ENCODE measurements around the gene CDIP1. TPM values are rescaled to one million over a fixed set of nuclear protein-coding genes. Genes with fewer than 3 reads are reported as not detected.
A peak's percentile ranks its signal among the peaks of the same experiment; 100 is the strongest.

Gene CDIP1
- polyA plus RNA-seq, 4 donors, result 26.4 to 35.3 (median 31.6) TPM

DNA sequence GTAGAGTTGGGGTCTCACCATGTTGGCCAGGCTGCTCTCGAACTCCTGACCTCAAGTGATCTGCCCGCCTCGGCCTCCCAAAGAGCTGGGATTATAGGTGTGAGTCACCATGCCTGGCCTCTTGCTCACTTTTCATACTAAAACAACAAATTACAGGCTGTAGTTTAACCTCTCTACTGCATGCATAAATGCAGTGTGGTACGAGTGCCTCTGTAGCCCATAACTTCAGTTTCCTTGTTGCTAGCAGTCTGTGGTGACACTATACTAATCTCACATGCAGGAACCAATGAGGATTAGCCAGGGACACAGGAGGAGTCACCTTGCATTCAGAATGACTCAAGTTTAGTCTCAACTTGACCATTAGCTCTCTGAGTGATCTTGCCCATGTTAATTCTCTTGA, 42.3 kb downstream of the CDIP1 start:
- no peak for DNase-seq (ENCODE audit: low read depth in 4 of 4, low spot score in 3 of 4)

DNA sequence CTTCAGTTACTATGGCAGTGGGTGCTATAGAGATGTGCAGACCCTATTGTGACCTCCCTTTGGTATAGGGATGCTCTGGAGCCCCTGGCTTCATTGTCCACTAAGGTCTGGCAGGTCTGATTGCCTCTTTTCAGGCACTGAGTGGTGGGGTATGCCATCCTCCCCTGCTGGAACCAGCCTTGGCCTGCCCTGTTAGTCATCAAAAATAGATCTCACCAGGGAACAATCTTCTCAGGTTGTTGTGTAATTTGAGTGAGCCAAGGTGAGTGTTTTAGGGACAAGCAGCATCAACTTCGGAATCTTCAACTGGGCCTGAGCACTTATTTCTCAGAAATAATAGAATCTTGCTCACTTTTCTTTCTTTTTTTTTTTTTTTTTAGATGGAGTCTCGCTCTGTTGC, 42.8 kb downstream of the CDIP1 start:
- DNase-seq (ENCODE audit: low read depth in 4 of 4, low spot score in 3 of 4), result no peak

DNA sequence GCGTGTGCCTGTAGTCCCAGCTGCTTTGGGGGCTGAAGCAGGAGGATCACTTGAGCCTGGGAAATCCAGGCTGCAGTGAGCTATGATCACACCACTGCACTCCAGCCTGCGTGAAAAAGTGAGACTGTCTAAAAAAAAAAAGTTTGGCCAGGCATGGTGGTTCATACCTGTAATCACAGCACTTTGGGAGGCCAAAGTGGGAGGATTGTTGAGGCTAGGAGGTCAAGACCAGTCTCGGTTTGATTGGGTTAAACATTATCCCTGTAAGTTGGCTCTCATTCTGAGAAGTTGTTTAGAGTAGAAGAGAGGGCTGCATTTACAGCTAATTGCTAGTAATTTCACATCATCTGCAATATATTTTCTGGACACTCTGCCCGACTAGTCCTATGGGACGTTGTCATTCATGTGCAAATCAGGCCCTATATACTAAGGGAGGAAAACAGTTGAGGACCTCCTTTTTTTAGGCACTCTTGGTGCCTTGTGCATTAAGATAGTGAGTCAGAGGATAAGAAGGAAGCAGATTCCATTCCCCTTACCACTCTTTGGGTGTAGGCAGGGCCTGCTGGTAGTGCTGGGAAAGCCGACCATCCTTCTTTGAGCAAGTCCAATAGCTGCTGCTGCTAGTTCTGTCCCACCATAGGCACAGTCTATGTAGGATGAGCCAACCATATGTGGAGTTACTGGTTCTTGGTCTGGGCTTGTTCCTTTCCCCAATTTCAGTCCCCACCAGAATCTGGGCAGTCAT, 43.7 kb downstream of the CDIP1 start:
- DNase-seq (ENCODE audit: low read depth in 4 of 4, low spot score in 3 of 4), result no peak

DNA sequence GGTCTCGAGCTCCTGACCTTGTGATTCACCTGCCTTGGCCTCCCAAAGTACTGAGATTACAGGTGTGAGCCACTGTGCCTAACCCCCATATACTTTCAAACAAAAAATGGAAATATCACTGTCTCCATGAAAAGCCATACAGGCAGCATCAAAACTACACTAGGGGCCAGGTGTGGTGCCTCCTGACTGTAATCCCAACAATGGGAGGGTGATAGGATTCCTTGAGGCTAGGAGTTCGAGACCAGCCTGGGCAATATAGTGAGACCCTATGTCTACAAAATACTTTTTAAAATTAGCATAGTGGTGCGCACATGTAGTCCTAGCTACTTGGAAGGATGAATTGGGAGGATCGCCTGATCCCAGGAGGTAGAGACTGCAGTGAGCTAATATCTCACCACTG, 46.7 kb downstream of the CDIP1 start:
- no peak for DNase-seq (ENCODE audit: low read depth in 4 of 4, low spot score in 3 of 4)

DNA sequence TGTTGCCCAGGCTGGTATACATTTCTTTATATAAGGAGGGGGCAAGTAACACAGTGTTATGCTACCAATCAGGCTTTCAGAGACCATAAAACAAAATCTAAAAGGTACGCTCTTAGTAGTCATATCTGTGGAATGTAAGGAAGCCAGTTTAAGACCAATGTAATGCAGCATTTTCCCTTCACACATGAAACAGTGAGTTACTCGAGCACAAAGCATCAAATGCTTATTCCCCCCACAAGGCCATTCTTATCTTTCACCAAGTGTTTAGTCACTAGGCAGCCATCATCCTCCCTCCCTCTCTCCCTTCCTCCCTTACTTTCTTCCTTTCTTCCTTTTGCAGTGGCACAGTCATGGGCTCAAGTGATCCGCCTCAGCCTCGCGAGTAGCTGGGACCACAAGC, 49.5 kb downstream of the CDIP1 start:
- no peak for DNase-seq (ENCODE audit: low read depth in 4 of 4, low spot score in 3 of 4)

DNA sequence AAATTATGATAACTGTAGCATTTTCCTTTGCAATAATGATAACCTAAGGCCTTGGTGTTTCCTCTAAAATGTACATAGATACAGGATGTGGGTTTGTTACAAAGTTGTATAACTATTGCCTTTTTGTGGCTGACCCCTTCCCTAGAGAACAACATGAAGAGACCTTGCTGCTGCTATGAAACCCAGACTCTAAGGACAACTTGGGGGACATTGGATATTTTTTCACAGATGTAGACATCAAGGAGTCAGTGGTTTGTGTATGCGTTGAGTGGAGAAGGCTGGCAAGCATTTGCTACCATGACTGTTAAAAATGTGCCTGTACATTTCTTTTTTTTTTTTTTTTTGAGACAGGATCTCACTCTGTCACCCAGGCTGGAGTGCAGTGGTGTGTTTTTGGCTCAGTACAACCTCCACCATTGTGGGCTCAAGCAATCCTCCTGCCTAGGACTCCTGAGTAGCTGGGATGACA, 50.0 kb downstream of the CDIP1 start:
- DNase-seq (ENCODE audit: low read depth in 4 of 4, low spot score in 3 of 4), result no peak

DNA sequence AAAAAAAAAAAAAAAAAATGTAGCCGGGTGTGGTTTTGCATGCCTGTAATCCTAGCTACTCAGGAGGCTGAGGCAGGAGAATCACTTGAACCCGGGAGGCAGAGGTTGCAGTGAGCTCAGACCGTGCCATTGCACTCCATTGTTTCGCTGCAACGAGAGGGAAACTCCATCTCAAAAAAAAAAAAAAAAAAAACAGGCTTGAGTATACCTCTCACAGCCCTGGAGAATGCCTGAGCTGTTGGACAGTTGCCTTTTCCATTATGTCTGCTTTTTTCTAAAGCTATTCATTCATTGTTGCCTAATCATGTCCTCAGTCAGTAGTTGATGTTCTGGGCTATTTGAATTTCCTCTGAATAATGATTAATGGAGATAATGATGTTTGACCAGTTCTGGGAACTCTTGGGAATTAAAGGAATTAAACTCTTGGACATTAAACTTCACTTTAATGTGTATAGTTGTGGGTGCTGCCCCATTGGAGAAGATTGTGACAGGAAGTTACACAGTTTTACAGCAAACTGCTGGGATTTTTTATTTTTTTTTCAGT, 50.5 kb downstream of the CDIP1 start:
- no peak for DNase-seq (ENCODE audit: low read depth in 4 of 4, low spot score in 3 of 4)

DNA sequence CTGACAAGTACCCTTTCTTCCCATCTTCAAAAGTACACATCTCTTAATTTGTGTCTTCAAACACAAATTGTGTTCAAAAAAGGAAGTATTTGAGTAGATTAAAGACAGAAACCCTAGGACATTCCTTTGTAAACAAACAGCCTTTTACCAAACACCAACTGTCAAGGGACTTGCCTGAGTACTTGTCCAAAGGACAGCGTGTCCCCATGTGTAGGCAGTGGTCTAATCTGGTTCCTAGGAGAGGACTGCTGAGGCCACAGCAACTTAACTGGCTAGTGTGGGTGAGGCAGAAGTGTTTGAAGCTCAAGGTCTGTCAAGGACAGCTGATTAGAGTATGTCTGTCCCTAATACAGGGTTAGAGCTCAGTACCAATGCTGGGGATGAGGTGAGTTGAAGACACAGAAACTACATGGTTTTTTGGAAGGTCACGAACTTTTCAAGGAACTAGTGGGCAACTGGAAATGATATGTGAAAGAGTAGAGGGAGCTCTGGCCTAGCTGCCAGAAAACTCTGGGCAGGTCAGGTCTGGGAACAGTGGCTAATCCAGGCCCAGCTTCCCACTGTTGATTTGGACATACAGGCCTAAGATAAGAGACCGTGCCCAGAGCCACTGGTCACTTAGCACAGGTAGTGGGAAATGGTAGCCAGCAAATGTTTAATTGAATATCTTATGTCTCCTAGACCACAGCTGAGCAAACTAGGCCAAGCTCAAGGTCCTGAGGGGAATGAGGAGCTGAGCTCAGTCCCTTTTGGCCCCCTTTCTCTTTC, 52.3 kb downstream of the CDIP1 start:
- DNase-seq (ENCODE audit: low read depth in 4 of 4, low spot score in 3 of 4), result no peak

DNA sequence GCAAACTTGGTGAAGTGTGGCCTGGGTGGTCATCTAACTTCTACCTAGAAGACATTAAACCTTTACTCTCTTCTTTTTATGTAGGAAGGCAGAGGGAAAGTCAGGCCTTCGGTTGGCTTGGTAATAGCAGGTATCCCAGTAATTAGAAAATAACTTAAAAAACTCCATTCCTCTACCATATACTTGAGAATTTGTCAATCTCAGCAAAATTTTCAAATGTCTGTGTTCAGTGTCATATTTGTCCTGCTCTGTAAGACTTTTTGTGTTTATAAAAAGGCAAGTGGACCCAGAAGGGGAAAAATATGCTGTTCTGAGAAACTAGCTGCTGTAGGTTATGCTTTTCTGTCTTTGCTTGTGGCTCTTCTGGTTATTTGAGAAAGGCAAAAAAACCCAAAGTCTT, 56.6 kb downstream of the CDIP1 start:
- no peak for DNase-seq (ENCODE audit: low read depth in 4 of 4, low spot score in 3 of 4)

DNA sequence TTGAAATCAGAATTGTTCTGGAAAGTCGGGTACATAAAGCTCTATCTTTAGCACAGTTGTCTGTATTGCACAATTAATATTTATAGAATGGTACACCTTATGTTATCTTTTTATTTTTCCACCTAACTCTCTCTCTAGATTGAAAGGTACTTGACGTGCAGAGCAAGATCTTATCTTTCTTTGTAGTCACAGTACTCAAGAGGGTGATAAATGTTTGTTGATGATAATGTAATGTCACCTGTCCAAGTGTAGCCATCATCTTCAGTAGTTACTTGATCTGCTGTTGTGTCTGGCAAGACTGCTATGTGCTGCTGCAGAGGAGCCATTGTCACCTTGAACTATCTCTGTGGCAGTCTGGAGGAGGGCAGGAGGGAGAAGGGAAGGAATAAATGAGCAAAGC, 57.0 kb downstream of the CDIP1 start:
- no peak for DNase-seq (ENCODE audit: low read depth in 4 of 4, low spot score in 3 of 4)

DNA sequence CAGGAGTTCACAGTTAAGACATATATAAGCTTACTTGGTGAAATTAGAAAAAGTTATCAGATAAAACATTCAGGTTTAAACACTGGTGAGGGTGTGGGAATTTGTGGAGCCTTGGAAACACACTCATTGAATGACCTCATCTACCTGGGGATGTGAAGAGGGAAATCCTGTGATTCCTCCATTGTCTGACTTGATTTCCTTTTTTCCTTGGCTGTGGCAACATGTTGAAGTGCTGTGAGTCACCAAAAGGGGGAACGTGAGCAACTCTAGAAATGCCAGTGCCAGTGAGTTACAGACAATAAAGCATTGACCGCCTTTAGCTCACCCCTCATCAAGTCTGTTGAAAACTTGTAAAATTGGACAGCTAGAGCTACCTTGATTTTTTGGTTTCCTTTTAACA, 60.6 kb downstream of the CDIP1 start:
- no peak for DNase-seq (ENCODE audit: low read depth in 4 of 4, low spot score in 3 of 4)

DNA sequence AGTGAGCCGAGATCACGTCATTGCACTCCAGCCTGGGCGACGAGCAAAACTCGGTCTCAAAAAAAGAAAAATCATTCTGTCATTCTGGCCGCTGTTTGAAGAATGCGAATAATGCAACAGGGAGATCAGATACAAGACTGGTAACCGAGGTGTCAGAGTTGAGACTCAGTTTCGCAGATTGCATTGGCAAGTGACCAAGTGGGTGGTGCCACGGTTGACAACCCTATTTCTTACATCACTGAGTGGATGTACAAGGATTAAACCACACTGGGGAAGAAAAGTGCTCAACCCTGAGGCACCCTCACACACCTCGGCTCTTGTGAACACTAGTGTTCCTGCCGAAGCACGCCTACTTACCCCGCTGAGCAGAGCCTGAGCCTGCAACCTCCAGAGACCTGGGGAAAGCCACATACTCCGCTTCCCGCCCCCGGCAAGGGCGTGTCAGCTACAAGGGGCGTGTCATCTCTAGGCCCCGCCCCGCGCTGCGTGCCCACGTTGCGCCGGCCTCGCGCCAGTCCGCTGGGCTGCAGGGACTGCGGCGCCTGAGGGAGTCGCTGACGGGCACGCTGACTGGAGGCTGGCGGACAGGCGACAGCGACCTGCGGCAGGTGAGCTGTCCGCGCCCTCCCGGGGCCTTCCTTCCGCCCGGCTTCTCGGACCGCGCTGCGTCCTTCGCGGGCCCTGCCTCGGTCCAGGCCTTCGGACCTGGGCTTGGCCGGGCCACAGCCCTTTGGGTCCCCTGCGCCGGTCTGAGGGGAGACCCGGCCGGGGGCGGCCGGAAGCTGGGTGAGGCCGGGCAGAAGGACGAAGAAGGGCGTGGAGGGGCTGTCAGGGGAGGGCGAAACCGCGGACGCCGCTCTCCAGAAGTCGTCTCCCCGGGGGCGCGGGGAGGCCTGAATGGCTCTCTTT, 62.4 kb downstream of the CDIP1 start, which contains the start of gene HMOX2:
HMOX2 (plus strand) TSS at position 519 of the 909 bp plus-strand sequence. CDS start 29,127 bp downstream, outside the sequence.
- DNase-seq (ENCODE audit: low read depth in 4 of 4, low spot score in 3 of 4), result peak; percentile 79 to 82 (median 80)

DNA sequence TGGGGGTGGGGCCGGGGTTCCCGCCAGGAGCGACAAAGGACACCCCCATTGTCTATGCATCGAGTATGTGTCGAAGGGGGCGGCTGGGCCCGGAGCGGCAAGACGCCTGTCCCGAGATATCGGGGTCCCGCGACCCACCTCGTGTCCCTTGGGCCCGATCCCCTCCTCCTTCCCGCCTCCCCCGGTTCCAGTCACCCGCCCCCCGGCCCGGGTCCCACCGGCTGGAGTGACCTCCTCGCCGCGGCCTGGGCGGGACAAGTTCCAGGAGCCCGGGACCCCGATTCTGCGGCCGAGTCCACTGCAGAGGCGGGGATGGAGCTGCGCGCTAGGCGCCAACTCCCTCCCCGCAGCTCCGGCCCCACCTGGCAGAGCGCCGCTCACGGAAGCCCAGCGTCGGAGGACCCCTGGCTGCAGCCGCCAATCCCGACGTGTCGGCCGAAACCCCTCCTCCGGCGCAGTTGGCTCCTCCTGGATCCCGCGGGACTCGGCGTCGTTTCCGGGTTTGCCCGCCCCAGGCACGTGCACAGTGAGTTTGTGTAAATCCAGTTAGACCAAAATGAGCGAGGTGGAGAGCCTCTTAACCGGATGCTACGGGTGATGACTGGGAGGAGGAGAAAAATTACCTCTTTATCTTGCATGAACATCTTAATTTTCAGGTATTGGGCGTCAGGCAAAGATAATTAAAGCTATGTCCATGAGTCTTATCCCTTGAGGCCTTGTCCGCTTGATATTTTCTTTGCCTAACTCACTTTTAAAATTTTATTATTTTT, 64.2 kb downstream of the CDIP1 start, which contains the start of gene NMRAL1:
NMRAL1 (minus strand) TSS at position 434 of the 770 bp plus-strand sequence. CDS start 493 bp downstream, outside the sequence.
- DNase-seq (ENCODE audit: low read depth in 4 of 4, low spot score in 3 of 4), result peak; percentile 80 to 84 (median 81)

DNA sequence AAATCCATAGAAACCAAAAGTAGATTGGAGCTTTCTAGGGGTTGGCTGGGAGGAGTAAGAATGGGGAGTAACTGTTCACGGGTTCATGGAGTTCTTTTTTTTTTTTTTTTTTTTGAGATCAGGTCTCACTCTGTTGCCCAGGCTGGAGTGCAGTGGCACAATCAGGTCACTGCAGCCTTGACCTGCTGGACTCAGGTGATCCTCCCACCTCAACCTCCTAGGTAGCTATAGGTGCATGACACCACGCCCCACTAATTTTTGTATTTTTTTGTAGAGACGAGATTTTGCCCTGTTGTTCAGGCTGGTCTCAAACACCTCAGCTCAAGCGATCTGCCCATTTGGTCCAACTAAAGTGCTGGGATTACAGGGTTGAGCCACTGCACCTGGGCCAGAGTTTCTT, 65.7 kb downstream of the CDIP1 start:
- DNase-seq (ENCODE audit: low read depth in 4 of 4, low spot score in 3 of 4), result no peak

DNA sequence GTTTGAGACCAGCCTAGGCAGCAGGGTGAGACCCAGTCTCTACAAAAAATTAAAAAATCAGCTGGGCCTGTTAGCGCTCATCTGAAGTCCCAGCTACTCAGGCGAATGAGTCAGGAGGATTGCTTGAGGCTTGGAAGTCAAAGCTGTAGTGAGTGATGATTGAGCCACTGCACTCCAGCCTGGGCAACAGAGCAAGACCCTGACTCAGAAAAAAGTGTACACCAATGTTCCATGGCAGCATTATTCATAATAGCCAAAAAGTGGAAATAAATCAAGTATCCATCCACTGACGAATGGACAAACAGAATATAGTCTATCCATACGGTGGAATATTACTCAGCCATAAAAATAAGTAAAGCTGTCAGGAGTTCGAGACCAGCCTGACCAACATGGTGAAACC, 66.7 kb downstream of the CDIP1 start:
- no peak for DNase-seq (ENCODE audit: low read depth in 4 of 4, low spot score in 3 of 4)

DNA sequence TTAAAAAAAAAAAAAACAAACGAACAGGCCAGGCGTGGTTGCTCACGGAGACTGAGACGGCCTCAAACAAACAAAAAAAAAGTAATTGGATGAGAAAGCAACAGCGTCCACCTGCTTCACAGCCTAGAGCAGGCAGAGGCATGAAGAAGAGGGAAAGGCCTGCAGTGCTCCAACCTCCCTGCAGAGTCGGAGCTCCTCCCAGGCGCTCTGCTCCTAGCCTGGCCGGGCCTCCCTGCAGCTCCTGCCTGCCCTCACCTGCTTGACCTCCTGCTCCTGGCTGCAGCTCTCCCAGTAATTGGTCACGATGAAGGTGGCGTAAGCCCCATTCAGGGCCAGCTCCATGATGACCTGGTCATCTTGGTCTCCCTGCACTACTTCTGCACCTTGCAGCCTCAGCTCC, 69.6 kb downstream of the CDIP1 start:
- DNase-seq (ENCODE audit: low read depth in 4 of 4, low spot score in 3 of 4), result no peak

DNA sequence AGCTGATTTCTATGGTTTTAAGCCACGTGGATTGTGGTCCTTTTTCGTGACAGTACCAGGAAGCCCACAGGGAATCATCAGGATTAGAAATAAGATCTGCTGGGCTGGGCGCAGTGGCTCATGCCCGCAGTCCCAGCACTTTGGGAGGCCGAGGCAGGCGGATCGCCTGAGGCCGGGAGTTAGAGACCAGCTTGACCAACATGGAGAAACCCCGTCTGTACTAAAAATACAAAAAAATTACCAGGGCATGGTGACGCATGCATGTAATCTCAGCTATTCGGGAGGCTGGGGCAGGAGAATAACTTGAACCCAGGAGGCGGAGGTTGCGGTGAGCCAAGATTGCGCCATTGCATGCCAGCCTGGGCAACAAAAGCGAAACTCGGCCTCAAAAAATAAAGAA, 70.7 kb downstream of the CDIP1 start:
- no peak for DNase-seq (ENCODE audit: low read depth in 4 of 4, low spot score in 3 of 4)

DNA sequence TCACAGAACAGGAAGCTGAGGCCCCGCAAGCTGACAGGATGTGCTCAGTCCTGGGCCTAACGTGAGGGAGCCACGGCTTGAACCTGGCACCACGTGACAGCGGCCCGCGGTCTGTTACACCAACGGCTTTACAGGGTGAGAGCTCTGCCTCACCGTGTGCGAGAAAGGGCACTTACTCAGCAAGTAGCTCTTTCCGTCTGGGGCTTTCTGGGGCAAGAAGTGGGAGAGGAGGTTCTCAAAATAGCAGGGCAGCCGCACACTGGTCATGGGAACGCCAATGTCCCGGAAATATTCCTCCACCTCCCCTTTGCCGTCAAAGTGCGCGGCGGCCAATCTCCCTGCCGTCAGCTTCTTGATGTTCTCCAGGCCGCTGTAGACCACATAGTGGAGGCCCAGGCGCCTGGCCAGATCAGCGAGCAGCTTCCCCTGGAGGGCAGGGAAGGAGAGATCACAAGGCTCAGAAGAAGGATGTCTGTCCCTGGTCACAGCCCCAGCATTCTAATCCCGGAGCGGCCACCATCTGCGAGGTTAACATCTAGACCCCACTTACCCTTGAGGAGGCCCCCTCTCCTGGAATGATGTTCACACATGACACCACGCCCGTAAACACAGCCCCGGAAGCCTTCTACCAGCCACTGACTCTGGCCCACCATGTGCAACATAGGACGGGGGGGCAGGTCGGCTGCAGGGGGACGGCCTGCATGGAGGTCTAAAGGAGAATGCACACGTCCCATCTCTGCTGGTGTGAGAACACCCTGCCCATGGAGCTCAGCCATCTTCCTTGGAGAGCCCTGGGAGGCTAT, 72.4 kb downstream of the CDIP1 start:
- DNase-seq (ENCODE audit: low read depth in 4 of 4, low spot score in 3 of 4), result no peak
